PC-3 (cell line): ENCODE results near the gene AGAP3. TPM values are rescaled to one million over a fixed set of nuclear protein-coding genes. Genes with fewer than 3 reads are reported as not detected.

ENCODE experiments used
- ATAC-seq: fragments of 200-7000 bp; cut with Tn5 transposase; 2 replicates; pipeline ENCODE4 v1.9.1; 2020; ENCODE audit warnings: mild to moderate bottlenecking, moderate library complexity
- BruUV-seq: library from RNA; stranded (reverse); fragments of 400-500 nt; replicated peaks from 2 replicates; lab custom pipeline; 2021; lab: Mats Ljungman, UMichigan
- CTCF ChIA-PET: fragments of 300-600 bp; sonication (Branson Sonifier 250); formaldehyde crosslinking; loops from one replicate; lab custom pipeline; 2022; ENCODE audit warnings: antibody characterized with exemption; lab: Charles Lee
- POLR2A ChIA-PET: fragments of 300-600 bp; sonication (Branson Sonifier 250); formaldehyde crosslinking; loops from one replicate; lab custom pipeline; 2022; ENCODE audit warnings: antibody characterized with exemption; ENCODE audit not compliant: unreplicated experiment; lab: Charles Lee
- DNase-seq: peaks from one replicate; pipeline ENCODE4 v3.0.0-alpha.2; 2015
- H2AFZ ChIP-seq: fragments of 300-600 bp; sonication (generic); 2 replicates; pipeline ENCODE4 v1.6.0; 2016; ENCODE audit warnings: antibody characterized with exemption, low read length
- H3F3A ChIP-seq: fragments of 300-600 bp; sonication (generic); one replicate; pipeline ENCODE4 v1.6.0; 2017; ENCODE audit warnings: antibody characterized with exemption, low read length, control low read depth, mild to moderate bottlenecking; ENCODE audit not compliant: unreplicated experiment
- H3K27ac ChIP-seq: fragments of 300-600 bp; sonication (generic); 2 replicates; pipeline ENCODE4 v1.5.1; 2016; ENCODE audit warnings: mild to moderate bottlenecking, low read length
- H3K27me3 ChIP-seq: fragments of 300-600 bp; sonication (generic); 2 replicates; pipeline ENCODE4 v1.6.1; 2016; ENCODE audit warnings: low read length, mixed read lengths
- H3K36me3 ChIP-seq: fragments of 300-600 bp; sonication (generic); 2 replicates; pipeline ENCODE4 v1.6.1; 2016; ENCODE audit warnings: low read depth, mixed run types, low read length, mixed read lengths
- H3K4me1 ChIP-seq: fragments of 300-600 bp; sonication (generic); 2 replicates; pipeline ENCODE4 v1.5.1; 2016; ENCODE audit warnings: low read length; ENCODE audit not compliant: insufficient read depth
- H3K4me2 ChIP-seq: fragments of 300-600 bp; sonication (generic); 2 replicates; pipeline ENCODE4 v1.6.0; 2016; ENCODE audit warnings: low read length
- H3K4me3 ChIP-seq: fragments of 300-600 bp; sonication (generic); 2 replicates; pipeline ENCODE4 v1.5.1; 2016; ENCODE audit warnings: mild to moderate bottlenecking, low read length, mixed read lengths
- H3K79me2 ChIP-seq: fragments of 300-600 bp; sonication (generic); 2 replicates; pipeline ENCODE4 v1.6.1; 2017; ENCODE audit warnings: low read length, mixed read lengths
- H3K9ac ChIP-seq: fragments of 300-600 bp; sonication (generic); 2 replicates; pipeline ENCODE4 v1.6.0; 2016; ENCODE audit warnings: mild to moderate bottlenecking, low read length
- H3K9me2 ChIP-seq: fragments of 300-600 bp; sonication (generic); replicated peaks from 2 replicates; pipeline ENCODE4 v1.6.1; 2016; ENCODE audit warnings: mixed run types, low read length, mixed read lengths
- H3K9me3 ChIP-seq: fragments of 300-600 bp; sonication (generic); 2 replicates; pipeline ENCODE4 v1.6.1; 2016; ENCODE audit warnings: low read length, mixed read lengths
- H4K20me1 ChIP-seq: fragments of 300-600 bp; sonication (generic); 2 replicates; pipeline ENCODE4 v1.6.1; 2016; ENCODE audit warnings: low read length, mixed read lengths
- EZH2 ChIP-seq: fragments of 300-600 bp; sonication (generic); IDR thresholded peaks from one replicate; pipeline ENCODE4 v1.6.1; 2017; ENCODE audit warnings: antibody characterized with exemption, mild to moderate bottlenecking, low read length; ENCODE audit not compliant: unreplicated experiment
- EZH2phosphoT487 ChIP-seq: fragments of 300-600 bp; sonication (generic); IDR thresholded peaks from 2 replicates; pipeline ENCODE4 v1.6.1; 2018; ENCODE audit warnings: mild to moderate bottlenecking, antibody characterized with exemption, low read length, borderline replicate concordance
- intact Hi-C: fragments of 100-400 bp; cut with micrococcal nuclease; formaldehyde crosslinking; loops from 2 replicates; pipeline ENCODE4 v1.9.0; 2023
- total RNA-seq: library from RNA; depleted of rRNA; stranded (reverse); fragments of >200 nt; gene quantifications from 2 replicates; pipeline ENCODE4 v1.2.3, GENCODE V29; 2014
- TF ChIP-seq, protein P1 (sequence below): fragments of 300-600 bp; sonication (generic); conservative IDR thresholded peaks from 2 replicates; pipeline ENCODE4 v1.5.1; 2017; ENCODE audit warnings: antibody characterized with exemption, low read depth, mild to moderate bottlenecking, low read length

The AGAP3 gene
- total RNA-seq, 1 experiment from 2014 or later: 53.5 TPM

DNA sequence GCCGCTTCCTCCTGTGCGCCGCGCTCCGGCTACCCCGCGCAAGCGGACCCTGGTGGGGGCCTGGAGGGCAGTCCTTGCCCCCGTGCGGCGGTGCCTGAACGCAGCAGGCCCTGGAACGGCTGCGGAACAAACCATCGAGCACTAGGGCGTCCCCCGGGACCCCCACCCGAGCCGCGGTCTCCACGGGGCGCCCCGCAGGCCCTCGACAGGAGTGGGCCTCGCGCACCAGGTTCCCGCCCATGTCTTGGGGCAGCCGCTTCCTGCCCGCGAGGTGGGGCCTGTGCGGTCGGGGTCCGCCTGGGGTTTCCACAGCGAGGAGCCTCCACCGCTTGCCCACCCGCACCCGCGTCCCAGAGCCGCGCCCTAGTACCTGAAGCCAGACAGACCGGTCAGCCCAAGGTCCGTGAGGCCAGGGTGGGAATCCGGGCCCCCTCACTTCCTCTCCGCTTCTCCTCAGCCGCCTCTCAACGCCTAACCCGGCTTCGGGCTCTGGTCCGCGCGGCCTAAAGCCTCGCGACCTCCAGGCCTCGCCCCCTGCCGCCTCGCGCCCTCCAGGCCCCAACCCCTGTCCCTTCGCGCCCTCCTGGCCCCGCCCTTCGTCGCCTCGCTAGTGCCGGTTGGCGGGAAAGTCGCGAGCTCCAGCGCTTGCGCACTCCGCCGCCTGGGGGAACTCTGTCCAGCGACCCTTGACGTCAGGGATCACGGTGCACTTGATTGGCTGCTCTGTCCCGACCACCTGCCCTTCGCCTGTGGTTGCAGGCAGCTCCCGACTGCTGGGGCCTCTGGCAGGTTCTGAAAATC lies 88.2 kb downstream of the AGAP3 start:
- 0 out of 2 replicates have a peak, but pooled peaks cover 13% of the 10 kb centered on the region for H3K27me3 ChIP-seq
- H4K20me1 ChIP-seq: no peaks in the 10 kb centered on the region
- H2AFZ ChIP-seq: no peak overlapping the region
- POLR2A ChIA-PET: no interaction called here
- intact Hi-C loops: loop anchor here (5.0 kb wide), 2 partner anchors 128 to 277 kb away; no protein-coding TSS in a partner anchor
- H3K79me2 ChIP-seq: no peaks in the 10 kb centered on the region
- no TSS peak for BruUV-seq
- no peak overlapping the region for H3K27ac ChIP-seq
- CTCF ChIA-PET: no interaction called here
- DNase-seq: no peak
- no peaks in the 10 kb centered on the region for H3K36me3 ChIP-seq
- no peak for TF ChIP-seq EZH2phosphoT487
- TF ChIP-seq, protein P1, sequence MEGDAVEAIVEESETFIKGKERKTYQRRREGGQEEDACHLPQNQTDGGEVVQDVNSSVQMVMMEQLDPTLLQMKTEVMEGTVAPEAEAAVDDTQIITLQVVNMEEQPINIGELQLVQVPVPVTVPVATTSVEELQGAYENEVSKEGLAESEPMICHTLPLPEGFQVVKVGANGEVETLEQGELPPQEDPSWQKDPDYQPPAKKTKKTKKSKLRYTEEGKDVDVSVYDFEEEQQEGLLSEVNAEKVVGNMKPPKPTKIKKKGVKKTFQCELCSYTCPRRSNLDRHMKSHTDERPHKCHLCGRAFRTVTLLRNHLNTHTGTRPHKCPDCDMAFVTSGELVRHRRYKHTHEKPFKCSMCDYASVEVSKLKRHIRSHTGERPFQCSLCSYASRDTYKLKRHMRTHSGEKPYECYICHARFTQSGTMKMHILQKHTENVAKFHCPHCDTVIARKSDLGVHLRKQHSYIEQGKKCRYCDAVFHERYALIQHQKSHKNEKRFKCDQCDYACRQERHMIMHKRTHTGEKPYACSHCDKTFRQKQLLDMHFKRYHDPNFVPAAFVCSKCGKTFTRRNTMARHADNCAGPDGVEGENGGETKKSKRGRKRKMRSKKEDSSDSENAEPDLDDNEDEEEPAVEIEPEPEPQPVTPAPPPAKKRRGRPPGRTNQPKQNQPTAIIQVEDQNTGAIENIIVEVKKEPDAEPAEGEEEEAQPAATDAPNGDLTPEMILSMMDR: no peak
- TF ChIP-seq EZH2: no peak
- H3F3A ChIP-seq: no peaks in the 10 kb centered on the region
- H3K4me3 ChIP-seq: no peak overlapping the region
- H3K4me1 ChIP-seq: 0 out of 2 replicates have a peak, but pooled peaks cover 4% of the 10 kb centered on the region
- no peak for ATAC-seq
- H3K4me2 ChIP-seq: no peak overlapping the region
- no peaks in the 10 kb centered on the region for H3K9me3 ChIP-seq
- no peaks in the 10 kb centered on the region for H3K9me2 ChIP-seq
- H3K9ac ChIP-seq: no peak overlapping the region

DNA sequence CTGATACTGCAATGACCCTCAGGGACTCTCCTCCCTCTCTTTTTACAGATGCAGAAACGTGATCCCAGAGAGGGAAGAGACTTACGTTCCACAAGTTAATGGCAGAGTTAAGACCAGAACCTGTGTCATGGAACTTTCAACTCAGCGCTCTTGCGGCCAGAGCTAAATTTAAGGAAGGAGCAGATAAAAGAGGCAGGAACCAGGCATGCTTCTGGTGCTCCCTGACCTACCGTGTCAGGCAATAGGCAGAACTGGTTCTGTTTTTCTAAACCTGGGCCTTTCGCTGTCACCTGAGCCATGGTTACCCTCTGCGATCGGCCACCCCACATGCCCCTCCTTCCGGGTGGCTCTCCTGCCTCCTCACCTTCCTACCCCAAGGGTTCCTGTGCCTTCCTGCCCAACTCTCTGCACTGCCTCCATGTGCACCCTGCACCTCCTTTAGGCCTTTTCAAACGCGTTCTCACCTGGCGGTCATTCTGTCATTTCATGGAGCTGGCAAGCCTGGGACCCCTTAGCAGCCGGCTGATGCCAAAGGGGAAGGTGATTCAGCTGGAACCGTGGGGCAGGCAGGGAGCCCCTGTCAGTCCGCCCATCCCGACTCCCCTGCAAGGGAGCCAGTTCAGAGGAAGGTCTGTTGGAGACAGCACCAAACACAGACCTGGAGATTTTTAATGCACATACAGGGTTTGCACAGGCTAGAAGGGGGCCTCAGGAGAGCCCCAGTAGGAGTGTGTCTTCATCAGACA lies 88.9 kb downstream of the AGAP3 start:
- intact Hi-C loops: no loop called here
- Histone ChIP-seq H3K9me2 (no peaks in the 10 kb centered on the region), H3K4me2 (no peak overlapping the region), H3F3A (no peaks in the 10 kb centered on the region), H3K9me3 (no peaks in the 10 kb centered on the region), H3K27me3 (0 out of 2 replicates have a peak, but pooled peaks cover 14% of the 10 kb centered on the region), H3K36me3 (no peaks in the 10 kb centered on the region), H3K9ac (no peak overlapping the region), H3K4me3 (no peak overlapping the region), H3K4me1 (0 out of 2 replicates have a peak, but pooled peaks cover 4% of the 10 kb centered on the region), H2AFZ (no peak overlapping the region), H3K79me2 (no peaks in the 10 kb centered on the region), H4K20me1 (no peaks in the 10 kb centered on the region), H3K27ac (no peak overlapping the region)
- ChIA-PET CTCF (no interaction called here), POLR2A (no interaction called here)
- DNase-seq (no peak), ATAC-seq (no peak)
- TF ChIP-seq, protein P1: no peak
- TF ChIP-seq EZH2phosphoT487 (no peak), EZH2 (no peak)
- BruUV-seq: no TSS peak
